K562 (cell line): Measurements from ENCODE around the gene ZNF599. TPM values are rescaled to one million over a fixed set of nuclear protein-coding genes. Genes with fewer than 3 reads are reported as not detected.

Source experiments
- CEBPB ChIP-seq: fragments of 450-650 bp; IDR thresholded peaks from 2 replicates; pipeline ENCODE4 v1.6.1; 2016; ENCODE audit warnings: missing genetic modification characterization, missing compliant biosample characterization
- CREB3L1 ChIP-seq: fragments of 450-650 bp; IDR thresholded peaks from 2 replicates; pipeline ENCODE4 v1.6.1; 2014; ENCODE audit warnings: low read depth, mild to moderate bottlenecking, moderate library complexity, borderline replicate concordance
- FOS ChIP-seq: IDR thresholded peaks from 3 replicates; pipeline ENCODE4 v1.6.1; 2011; ENCODE audit not compliant: insufficient read length; ENCODE audit errors: extremely low read depth
- MGA ChIP-seq: fragments of 450-650 bp; IDR thresholded peaks from 2 replicates; pipeline ENCODE4 v1.6.1; 2016; ENCODE audit warnings: mild to moderate bottlenecking, moderate library complexity
- MTA2 ChIP-seq: fragments of 450-650 bp; IDR thresholded peaks from 2 replicates; pipeline ENCODE4 v1.6.1; 2016; ENCODE audit warnings: low read depth
- MXI1 ChIP-seq: IDR thresholded peaks from 2 replicates; pipeline ENCODE4 v1.6.1; 2011; ENCODE audit warnings: low read depth, mild to moderate bottlenecking, improper control_type of control experiment, low read length
- SMAD4 ChIP-seq: fragments of 250-450 bp; sonication (Bioruptor Pico); conservative IDR thresholded peaks from 2 replicates; pipeline ENCODE4 v1.8.0; 2021; ENCODE audit warnings: inconsistent platforms, mild to moderate bottlenecking, moderate library complexity
- THRAP3 ChIP-seq: fragments of 450-650 bp; IDR thresholded peaks from 2 replicates; pipeline ENCODE4 v1.6.1; 2016; ENCODE audit warnings: mild to moderate bottlenecking, inconsistent platforms, borderline replicate concordance
- ZMIZ1 ChIP-seq, 2 experiments: fragments of 150-350 bp in 1 of 2; IDR thresholded peaks; 2 replicates each; pipeline ENCODE4 v1.6.1; 2012 to 2016; ENCODE audit warnings: low read depth in 2 of 2, low read length in 2 of 2, mild to moderate bottlenecking in 1 of 2, moderate library complexity in 1 of 2
- polyA plus RNA-seq, 8 experiments: library from polyadenylated mRNA; depleted of rRNA in 4 of 8; stranded (reverse) in 5 of 8; unstranded in 3 of 8; fragments of >200 nt; fragmentation: Nextera tagmentation in 2 of 8; fragmentation: Illumina TruSeq in 1 of 8; extraction: Ambion mirVana in 2 of 8; extraction: Trizol in 1 of 8; gene quantifications; 2 replicates each; pipeline versions ENCODE4 v1.2.1 to v1.2.3, GENCODE V29; 2011 to 2014; ENCODE audit warnings: inconsistent platforms in 1 of 8, missing spikeins in 1 of 8
- total RNA-seq, 7 experiments: library from RNA; depleted of rRNA in 6 of 7; stranded (reverse); fragments of >200 nt in 6 of 7; fragmentation: Illumina TruSeq in 2 of 7; extraction: Trizol in 2 of 7; gene quantifications; 2 replicates each; pipeline versions ENCODE4 v1.2.1 to v1.2.3, GENCODE V29; 2011 to 2021; ENCODE audit warnings: low replicate concordance in 1 of 7

ZNF599 gene
- total and polyA plus RNA-seq, 9 of the 15 experiments (the other 6 are each of a cell fraction or from before 2014, with no cell fraction given), result 0.71 to 6.7 (median 2.8) TPM

- TF ChIP-seq CREB3L1, result peak; percentile 88
- TF ChIP-seq SMAD4 (CRISPR knock-in tag), result peak; percentile 67
- TF ChIP-seq MXI1, result no peak; the same call in 1 of the 2 replicates
- TF ChIP-seq FOS, result no peak
- no peak for TF ChIP-seq CEBPB (tag)
- peak; percentile 62 for TF ChIP-seq MGA
- TF ChIP-seq MTA2, result no peak
- 0 out of 4 replicates have a peak, but pooled peaks of 1 of the 2 experiments have one; percentile 51 for TF ChIP-seq ZMIZ1 (IDR thresholded peaks at IDR 0.05; ENCODE audit: low read depth in 2 of 2, low read length in 2 of 2)
- no peak for TF ChIP-seq THRAP3
Observed at GRCh38 chr19:34733746-34734536, 39.1 kb downstream of the ZNF599 start, which contains the start of gene ZNF181 (continued).
